ENCODE data around the gene SYNE3.

DNA sequence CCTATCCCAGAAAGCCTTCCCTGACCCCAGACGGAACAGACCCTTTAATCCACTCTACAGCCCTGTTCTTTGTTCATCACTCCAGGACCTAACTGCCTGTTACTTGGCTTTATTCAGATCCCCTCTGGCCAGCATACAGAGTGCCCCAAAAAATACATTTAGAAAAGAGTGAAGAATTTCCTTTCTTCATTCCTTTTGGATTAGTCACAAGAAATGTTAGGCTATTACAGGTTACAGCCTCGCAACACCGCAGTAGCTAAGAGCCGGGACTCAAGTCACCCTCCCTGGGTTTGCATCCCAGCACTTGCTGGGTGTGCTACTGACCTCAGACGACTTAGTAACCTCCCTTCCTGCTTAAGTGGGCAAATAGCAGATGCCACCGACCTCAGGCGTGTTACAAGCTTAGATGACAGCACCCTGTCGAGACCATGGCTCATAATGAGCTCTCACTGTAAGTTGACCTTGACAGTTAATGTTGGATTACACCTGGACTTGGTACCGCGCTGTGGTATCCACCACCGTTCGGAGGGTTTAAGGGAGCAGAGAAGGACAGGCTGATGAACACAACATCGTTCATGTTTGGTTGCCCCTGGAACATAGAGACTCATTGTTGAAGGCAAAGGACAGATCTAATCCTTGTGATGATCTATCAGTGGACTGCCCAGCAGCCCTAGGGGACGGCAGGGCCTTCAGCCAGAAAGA is 31.3 kb upstream of the SYNE3 start:
- TF ChIP-seq, protein P1, sequence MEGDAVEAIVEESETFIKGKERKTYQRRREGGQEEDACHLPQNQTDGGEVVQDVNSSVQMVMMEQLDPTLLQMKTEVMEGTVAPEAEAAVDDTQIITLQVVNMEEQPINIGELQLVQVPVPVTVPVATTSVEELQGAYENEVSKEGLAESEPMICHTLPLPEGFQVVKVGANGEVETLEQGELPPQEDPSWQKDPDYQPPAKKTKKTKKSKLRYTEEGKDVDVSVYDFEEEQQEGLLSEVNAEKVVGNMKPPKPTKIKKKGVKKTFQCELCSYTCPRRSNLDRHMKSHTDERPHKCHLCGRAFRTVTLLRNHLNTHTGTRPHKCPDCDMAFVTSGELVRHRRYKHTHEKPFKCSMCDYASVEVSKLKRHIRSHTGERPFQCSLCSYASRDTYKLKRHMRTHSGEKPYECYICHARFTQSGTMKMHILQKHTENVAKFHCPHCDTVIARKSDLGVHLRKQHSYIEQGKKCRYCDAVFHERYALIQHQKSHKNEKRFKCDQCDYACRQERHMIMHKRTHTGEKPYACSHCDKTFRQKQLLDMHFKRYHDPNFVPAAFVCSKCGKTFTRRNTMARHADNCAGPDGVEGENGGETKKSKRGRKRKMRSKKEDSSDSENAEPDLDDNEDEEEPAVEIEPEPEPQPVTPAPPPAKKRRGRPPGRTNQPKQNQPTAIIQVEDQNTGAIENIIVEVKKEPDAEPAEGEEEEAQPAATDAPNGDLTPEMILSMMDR (IDR thresholded peaks at IDR 0.05), result no peak
- TF ChIP-seq EP300 (IDR thresholded peaks at IDR 0.05) (no peak), POLR2A (IDR thresholded peaks at IDR 0.05; ENCODE audit: low read depth) (no peak), POLR2AphosphoS5 (IDR thresholded peaks at IDR 0.05) (no peak)
